Osteocyte (in vitro differentiated cells): ENCODE data around the gene CLIP4. TPM values are rescaled to one million over a fixed set of nuclear protein-coding genes. Genes with fewer than 3 reads are reported as not detected.

ENCODE experiments used
- DNase-seq: peaks from one replicate; pipeline ENCODE4 v3.0.0; 2021; ENCODE audit warnings: mixed read lengths; ENCODE audit not compliant: unreplicated experiment; ENCODE audit errors: extremely low spot score
- H3K27ac Mint-ChIP-seq: one replicate; pipeline ENCODE4 v1.8.0; 2021; ENCODE audit warnings: mild to moderate bottlenecking, mixed read lengths; ENCODE audit not compliant: unreplicated experiment
- H3K27me3 Mint-ChIP-seq: one replicate; pipeline ENCODE4 v1.8.0; 2021; ENCODE audit warnings: mixed read lengths; ENCODE audit not compliant: unreplicated experiment
- H3K36me3 Mint-ChIP-seq: one replicate; pipeline ENCODE4 v1.8.0; 2021; ENCODE audit warnings: mixed read lengths; ENCODE audit not compliant: unreplicated experiment
- H3K4me1 Mint-ChIP-seq: one replicate; pipeline ENCODE4 v1.8.0; 2021; ENCODE audit warnings: mixed read lengths; ENCODE audit not compliant: unreplicated experiment
- H3K4me3 Mint-ChIP-seq: one replicate; pipeline ENCODE4 v1.8.0; 2021; ENCODE audit warnings: mild to moderate bottlenecking, moderate library complexity, mixed read lengths; ENCODE audit not compliant: unreplicated experiment
- H3K9me3 Mint-ChIP-seq: one replicate; pipeline ENCODE4 v1.8.0; 2021; ENCODE audit warnings: mixed read lengths; ENCODE audit not compliant: unreplicated experiment
- total RNA-seq: library from RNA; stranded (reverse); gene quantifications from 2 replicates; pipeline ENCODE4 v1.2.1, GENCODE V29; 2021
- TF ChIP-seq, protein P1 (sequence below): fragments of 200-600 bp; sonication (generic); IDR thresholded peaks from 2 replicates; pipeline ENCODE4 v1.5.0; 2021; ENCODE audit warnings: antibody characterized with exemption, mild to moderate bottlenecking, moderate library complexity

The CLIP4 gene
- total RNA-seq, 1 donor from 2014 or later = 24.6 TPM

- H3K4me3 Mint-ChIP-seq = no peak overlapping the region
- peaks cover 31% of the 10 kb centered on the region for H3K27me3 Mint-ChIP-seq
- H3K27ac Mint-ChIP-seq = no peak overlapping the region
- H3K4me1 Mint-ChIP-seq = no peaks in the 10 kb centered on the region
- H3K36me3 Mint-ChIP-seq = no peaks in the 10 kb centered on the region
- TF ChIP-seq, protein P1, sequence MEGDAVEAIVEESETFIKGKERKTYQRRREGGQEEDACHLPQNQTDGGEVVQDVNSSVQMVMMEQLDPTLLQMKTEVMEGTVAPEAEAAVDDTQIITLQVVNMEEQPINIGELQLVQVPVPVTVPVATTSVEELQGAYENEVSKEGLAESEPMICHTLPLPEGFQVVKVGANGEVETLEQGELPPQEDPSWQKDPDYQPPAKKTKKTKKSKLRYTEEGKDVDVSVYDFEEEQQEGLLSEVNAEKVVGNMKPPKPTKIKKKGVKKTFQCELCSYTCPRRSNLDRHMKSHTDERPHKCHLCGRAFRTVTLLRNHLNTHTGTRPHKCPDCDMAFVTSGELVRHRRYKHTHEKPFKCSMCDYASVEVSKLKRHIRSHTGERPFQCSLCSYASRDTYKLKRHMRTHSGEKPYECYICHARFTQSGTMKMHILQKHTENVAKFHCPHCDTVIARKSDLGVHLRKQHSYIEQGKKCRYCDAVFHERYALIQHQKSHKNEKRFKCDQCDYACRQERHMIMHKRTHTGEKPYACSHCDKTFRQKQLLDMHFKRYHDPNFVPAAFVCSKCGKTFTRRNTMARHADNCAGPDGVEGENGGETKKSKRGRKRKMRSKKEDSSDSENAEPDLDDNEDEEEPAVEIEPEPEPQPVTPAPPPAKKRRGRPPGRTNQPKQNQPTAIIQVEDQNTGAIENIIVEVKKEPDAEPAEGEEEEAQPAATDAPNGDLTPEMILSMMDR = no peak
- DNase-seq = no peak
- H3K9me3 Mint-ChIP-seq = no peaks in the 10 kb centered on the region
Measured at GRCh38 chr2:29235411-29235810, 120.2 kb downstream of the CLIP4 start.

- no peaks in the 10 kb centered on the region for H3K4me1 Mint-ChIP-seq
- H3K27me3 Mint-ChIP-seq = peaks cover 29% of the 10 kb centered on the region
- TF ChIP-seq, protein P1 = no peak
- no peak overlapping the region for H3K27ac Mint-ChIP-seq
- no peak overlapping the region for H3K4me3 Mint-ChIP-seq
- no peak for DNase-seq
- no peaks in the 10 kb centered on the region for H3K36me3 Mint-ChIP-seq
- no peaks in the 10 kb centered on the region for H3K9me3 Mint-ChIP-seq
Measured at GRCh38 chr2:29236074-29236473, 120.9 kb downstream of the CLIP4 start.

DNA sequence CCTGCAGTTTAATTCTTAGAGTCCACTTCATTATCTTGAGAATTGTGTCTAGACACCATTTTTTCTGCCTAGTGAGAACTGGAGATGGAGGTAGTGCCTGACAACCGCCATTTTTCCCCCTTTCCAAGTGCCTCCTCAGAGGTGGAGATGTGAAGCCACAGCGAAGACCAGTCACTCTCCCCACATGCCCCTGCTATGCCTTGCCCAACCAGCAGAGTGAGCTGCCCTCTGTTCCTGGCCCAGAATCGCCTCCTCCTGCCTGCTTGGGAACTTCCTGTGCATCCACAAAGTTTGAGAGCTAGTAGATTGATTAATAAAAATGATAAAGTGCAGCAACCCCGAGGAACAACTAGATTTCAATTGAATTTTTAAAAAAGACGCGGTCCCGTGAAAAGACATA lies 123.3 kb downstream of the CLIP4 start:
- no peaks in the 10 kb centered on the region for H3K4me1 Mint-ChIP-seq
- no peak overlapping the region for H3K27ac Mint-ChIP-seq
- DNase-seq = no peak
- H3K27me3 Mint-ChIP-seq = peaks cover 24% of the 10 kb centered on the region
- no peak overlapping the region for H3K4me3 Mint-ChIP-seq
- no peaks in the 10 kb centered on the region for H3K9me3 Mint-ChIP-seq
- TF ChIP-seq, protein P1 = peak; percentile 55
- H3K36me3 Mint-ChIP-seq = no peaks in the 10 kb centered on the region

Other genes starting within 250 kb of the CLIP4 start
- gene TRMT61B, start 245.1 kb upstream of the CLIP4 start, total RNA-seq = 12.7 TPM in 2 replicates
- 39.8 and 42.4 TPM in 2 replicates for gene WDR43, start 220.7 kb upstream of the CLIP4 start, total RNA-seq
- not detected in 2 replicates for gene TOGARAM2, start 134.1 kb upstream of the CLIP4 start, total RNA-seq
- not detected in 2 replicates for gene PCARE, start 40.9 kb upstream of the CLIP4 start, total RNA-seq